ENCODE results near the gene ARFGAP1.

- TF ChIP-seq POLR2A (IDR thresholded peaks at IDR 0.05; ENCODE audit: low read depth, low read length) (peak; percentile 31; the same call in 1 of the 2 replicates), FOXK2 (IDR thresholded peaks at IDR 0.05) (no peak), ZZZ3 (IDR thresholded peaks at IDR 0.05; ENCODE audit: control insufficient read depth, insufficient read length, low read depth) (no peak), REST (IDR thresholded peaks at IDR 0.05; ENCODE audit: low read depth, low read length) (no peak), CTCF (IDR thresholded peaks at IDR 0.05 in 2 of 3, conservative IDR thresholded peaks at IDR 0.05 in 1 of 3; ENCODE audit: control insufficient read depth in 2 of 3, extremely low read depth in 1 of 3, insufficient read depth in 1 of 3, low read depth in 3 of 3, low read length in 3 of 3) (no peak), SMAD1 (IDR thresholded peaks at IDR 0.05; ENCODE audit: low read depth, partially characterized antibody) (no peak), HDAC2 (IDR thresholded peaks at IDR 0.05) (no peak), POU2F2 (IDR thresholded peaks at IDR 0.05; ENCODE audit: borderline replicate concordance, low read depth, low read length) (no peak), YY1 (IDR thresholded peaks at IDR 0.05; ENCODE audit: low read depth, low read length) (no peak), RCOR1 (conservative IDR thresholded peaks at IDR 0.05; ENCODE audit: low read depth, low read length) (no peak), TCF12 (IDR thresholded peaks at IDR 0.05; ENCODE audit: low read depth, low read length) (no peak), TARDBP (IDR thresholded peaks at IDR 0.05; ENCODE audit: borderline replicate concordance) (no peak), ZBTB33 (IDR thresholded peaks at IDR 0.05) (no peak), RAD51 (IDR thresholded peaks at IDR 0.05) (no peak)
Observed at GRCh38 chr20:63285636-63286615, 13.3 kb downstream of the ARFGAP1 start.

Data from GM12878 (cell line).